NCI-H1092 treated with DMSO at 0.1 percent for 48 hours (cell line): Measurements from ENCODE around the gene CLDN4.
"Not testable (repeated sequence)": the region's sequence is repeated elsewhere in the genome, so short reads cannot be mapped to it uniquely, and the experiment has no call there.

Experiments used
- DNase-seq: peaks from one replicate; lab custom pipeline; 2025; lab: John Stamatoyannopoulos, UW

CLDN4 gene

DNA sequence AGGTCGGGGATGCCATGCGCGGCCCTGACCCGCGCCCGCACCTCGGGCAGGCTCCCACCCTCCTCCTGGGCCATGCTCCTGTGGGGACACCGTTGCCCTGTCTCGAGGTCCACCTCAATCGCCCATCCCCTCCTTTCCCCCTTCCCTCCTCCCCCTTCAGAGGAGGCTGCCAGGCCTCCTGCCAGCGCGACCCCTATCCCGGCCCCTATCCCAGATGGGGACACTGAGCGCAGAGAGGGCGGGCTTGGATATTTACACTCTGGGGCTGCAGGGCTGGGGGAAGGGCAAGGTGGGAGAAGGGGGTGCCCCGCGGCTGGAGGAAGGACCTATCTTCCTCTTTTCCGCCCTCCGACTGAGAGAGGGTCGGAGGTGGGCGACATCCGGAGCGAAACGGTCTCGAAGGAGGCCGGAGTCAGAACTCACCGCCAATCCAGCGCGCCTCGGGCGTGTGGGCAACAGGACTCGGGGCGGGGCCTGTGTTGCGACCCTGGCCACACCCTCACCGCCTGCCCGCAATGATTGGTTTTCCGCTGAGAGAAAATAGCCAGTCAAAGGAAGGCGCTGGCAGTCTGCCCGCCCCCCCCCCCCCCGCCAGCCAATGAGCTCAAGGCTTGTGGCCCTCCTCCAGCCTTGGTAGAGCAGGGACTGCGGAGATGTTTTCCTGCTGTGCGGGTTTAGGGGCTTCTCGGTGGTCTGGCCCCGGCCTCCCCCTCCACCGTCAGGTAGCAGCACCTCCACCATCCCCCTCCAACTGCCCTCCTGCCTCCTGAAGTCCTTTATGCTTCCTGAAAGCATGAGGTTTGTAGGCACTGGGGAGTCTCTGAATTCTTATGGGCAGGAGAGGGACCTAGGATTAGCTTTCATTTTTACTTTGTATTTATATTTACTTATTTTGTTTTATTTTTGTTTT lies 11.5 kb downstream of the CLDN4 start, which contains the start of gene METTL27:
Gene METTL27, minus strand, starts transcription at position 450 of the 910 bp plus-strand sequence. Its CDS starts 376 bp downstream, at position 74.
- peak; percentile 95 for DNase-seq

DNA sequence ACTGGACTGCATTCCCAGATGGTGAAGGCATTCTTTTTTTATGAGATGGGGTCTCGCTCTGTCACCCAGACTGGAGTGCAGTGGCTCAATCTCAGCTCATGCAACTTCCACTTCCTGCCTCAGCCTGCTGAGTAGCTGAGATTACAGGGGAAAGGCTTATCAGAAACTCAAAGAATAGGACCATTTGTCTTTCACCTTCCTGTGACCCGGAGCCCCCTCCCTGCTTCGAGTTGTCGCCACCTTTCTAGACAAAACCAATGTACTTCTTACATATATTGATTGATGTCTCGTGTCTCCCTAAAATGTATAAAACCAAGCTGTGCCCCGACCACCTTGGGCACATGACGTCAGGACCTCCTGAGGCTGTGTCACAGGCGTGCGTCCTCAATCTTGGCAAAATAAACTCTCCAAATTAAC lies 13.3 kb downstream of the CLDN4 start:
- no peak for DNase-seq

DNA sequence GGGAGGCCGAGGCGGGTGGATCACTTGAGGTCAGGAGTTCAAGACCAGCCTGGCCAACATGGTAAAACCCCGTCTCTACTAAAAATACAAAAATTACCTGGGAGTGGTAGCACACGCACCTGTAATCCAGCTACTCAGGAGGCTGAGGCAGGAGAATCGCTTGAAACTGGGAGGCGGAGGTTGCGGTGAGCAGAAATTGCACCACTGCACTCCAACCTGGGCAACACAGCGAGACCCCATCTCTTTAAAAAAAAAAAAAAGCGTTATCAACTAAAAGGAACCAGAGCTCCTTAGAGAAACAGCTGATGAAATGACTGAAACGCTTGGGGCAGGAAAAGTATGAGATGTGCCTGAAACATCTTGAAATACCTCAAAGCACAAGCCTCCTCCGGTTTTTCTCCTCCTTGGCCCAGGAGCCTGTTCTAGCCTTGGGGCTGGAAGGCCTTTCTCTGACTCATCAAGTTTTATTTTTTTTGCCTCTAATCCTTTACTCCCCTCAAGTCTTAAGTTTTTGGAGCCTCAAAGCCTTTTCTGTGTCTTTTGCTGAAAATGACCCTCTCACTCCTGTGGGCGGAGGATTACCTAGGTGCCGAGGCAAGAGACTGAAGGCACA lies 14.2 kb downstream of the CLDN4 start:
- DNase-seq = no peak

DNA sequence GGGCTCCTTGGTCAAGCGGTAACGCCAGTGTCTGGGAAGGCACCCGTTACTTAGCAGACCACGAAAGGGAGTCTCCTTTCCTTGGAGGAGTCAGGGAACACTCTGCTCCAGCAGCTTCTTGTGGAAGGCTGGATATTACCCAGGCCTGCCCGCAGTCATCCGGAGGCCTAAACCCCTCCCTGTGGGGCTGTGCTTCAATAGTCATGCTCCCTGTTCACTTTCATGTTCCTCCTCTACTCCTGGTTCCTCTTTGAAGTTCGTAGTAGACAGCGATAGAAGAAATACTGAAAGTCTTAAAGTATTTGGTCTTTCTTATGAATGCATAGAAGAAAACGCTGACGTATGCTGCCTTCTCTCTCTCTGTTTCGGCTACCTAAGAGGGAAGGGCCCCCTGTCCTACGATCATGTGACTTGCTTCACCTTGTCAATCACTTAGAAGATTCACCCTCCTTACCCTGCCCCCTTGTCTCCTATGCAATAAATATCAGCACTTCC lies 15.0 kb downstream of the CLDN4 start:
- not testable (repeated sequence) for DNase-seq

DNA sequence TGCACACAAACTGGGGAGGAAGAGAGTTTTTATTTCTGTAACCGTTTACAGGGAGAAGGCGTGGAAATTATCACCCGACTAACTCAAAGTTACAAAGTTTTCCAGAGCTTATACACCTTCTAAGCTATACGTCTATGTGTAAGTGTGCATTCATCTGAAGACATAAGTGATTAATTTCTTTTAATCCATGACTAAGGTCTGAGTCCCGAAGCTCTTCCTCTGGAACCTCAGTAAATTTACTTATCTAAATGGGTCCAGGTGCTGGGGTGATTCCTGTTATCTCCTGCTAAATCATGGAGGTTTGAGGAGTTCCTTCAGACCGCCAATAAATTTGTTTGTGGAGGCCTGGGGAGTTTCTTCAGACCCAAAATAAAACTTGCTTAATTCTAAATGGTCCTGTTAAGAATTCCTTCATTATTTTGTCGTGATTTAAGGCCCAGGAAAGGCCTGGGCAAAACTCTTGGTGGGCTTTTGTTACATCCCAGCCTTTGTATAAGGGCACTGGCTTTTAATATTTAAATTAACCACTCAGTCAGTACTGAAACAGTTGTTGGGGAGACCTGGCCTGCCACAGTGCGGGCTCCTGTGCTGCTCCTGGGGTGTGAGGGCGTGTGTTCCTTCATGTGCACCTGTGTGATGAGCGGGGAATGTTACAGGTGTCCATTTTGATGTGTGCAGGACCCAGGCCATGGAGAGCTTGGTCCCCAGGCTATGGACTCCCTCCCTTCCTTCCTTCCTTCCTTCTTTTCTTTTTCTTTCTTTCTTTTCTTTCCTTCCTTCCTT lies 17.3 kb downstream of the CLDN4 start:
- no peak for DNase-seq

DNA sequence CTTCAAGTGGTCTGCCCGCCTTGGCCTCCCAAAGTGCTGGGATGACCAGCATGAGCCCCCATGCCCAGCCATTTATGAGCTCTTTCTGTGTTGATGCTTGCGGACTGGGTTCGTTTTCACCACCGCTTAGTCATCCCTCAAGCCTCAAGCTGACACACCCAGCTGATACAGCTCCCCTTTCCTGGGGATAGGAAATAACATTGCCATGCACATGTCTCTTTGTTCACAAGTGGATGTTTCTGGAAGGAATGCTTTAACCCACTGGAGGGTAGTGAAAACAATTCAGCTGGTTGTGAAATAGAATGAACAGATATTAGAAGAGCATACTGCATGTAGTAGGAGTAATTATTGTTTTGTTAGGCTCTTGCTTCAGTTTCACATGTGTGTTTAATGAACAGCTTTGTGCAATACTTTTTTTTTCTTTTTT lies 20.0 kb downstream of the CLDN4 start:
- DNase-seq = no peak

DNA sequence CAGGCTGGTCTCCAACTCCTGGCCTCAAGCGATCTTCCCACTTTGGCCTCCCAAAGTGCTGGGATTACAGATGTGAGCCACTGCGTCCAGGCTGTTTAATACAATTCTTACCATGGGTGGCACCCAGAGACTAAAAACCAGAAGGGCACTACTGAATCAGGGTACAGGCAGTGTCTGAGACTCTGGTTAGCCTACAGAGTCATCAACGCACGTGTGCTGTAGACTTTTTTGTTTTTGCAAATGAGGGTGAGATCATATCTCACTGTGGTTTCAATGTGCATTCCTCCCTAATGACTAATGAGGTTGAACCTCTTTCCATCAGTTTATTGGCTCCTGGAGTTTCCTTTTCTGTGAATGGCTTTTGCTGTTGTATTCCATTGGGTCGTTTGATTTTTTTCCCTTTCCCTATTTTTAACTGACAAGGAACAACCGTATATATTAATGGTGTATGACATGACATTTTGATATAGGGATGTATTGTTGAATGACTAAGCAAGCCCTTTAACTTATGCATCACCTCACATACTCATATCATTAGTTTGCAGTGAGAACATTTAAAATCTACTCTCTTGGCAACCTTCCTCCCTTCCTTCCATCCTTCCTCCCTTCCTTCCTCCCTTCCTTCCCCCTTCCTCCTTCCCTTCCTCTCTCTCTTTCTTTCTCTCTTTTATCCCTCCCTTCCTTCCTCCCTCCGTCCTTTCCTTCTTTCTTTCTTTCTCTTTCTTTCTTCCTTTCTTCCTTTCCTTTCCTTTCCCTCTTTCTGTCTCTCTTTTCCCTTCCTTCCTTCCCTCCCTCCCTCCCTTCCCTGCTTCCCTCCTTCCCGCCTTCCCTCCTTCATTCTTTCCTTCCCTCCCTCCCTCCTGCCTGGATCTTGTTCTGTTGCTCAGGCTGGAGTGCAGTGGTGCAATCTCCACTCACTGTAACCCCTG lies 20.9 kb downstream of the CLDN4 start:
- no peak for DNase-seq

DNA sequence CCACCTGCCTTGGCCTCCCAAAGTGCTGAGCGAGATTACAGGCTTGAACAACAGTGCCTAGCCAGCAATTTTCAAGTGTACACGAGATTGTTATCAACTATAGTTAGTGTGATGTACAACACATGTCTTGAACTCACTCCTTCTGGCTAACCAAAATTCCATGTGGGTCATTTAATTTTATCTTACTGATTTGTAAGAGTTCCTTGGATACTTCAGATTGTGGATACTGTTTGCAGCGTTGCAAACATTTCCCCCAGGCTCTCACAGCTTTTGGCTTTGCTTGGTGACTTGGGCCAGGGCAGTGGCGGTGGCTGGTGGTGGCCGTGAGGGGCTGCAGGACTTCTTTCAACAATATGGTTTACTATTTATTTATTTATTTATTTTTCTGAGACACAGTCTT lies 21.7 kb downstream of the CLDN4 start:
- no peak for DNase-seq

DNA sequence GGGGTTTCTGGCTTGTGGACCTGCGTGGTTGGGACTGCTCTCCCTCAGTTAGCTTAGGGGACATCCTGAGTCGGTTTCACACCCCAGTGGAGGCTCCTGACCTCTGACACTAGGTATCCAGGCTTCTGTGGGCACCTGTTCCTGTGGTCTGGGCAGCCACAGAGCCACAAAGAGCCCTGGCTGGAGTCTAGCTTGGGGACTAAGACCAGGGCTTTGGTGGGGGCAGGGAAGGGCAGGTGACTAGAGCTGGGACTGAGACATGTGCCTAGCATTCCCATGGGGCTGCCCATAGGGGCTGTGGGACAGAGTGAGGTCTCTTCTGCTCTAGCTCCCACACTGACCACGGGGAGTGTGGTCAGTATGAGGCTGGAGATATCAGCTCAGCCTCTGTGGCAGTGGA lies 26.1 kb downstream of the CLDN4 start:
- DNase-seq = no peak

DNA sequence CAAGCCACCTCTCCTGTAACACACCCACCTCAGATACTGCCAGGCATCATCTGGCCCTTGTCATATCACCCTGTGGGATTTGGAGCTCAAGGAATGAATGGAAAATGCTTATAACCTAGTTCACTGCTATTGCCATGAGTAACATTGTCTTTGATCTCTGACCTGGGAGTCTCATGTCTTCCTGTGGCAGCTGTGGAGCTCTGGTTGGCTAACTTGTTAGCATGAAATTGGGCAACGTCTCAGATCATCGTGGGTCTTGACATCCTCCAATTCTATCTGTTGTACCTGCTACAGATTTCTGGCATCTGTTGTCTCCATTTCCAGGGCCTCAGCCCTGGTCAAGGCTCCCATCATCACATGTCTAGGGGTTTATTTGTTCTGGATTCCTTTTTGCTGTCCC lies 28.0 kb downstream of the CLDN4 start:
- DNase-seq = no peak

DNA sequence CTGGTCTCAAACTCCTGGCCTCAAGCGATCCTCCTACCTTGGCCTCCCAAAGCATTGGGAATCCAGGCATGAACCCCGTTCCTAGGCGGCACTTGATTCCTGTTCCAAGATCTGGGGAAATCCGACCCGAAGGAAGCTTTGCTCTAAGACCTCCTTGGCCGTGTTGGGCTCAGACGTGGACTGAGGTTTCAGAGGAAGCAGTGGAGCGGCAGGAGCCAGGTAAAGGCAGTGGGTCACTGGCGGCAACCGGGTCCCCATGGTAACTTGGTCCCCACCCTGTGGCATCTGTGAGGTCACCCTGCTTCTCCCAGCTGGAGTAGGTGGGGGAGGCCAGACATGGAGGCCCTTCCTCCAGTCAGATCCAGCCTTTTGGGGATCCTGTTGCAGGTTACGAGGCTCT lies 30.1 kb downstream of the CLDN4 start, which contains the start of gene TMEM270:
Gene TMEM270, plus strand, starts transcription at position 301 of the 400 bp plus-strand sequence. Its CDS starts 36 bp downstream, at position 337.
- no peak for DNase-seq

DNA sequence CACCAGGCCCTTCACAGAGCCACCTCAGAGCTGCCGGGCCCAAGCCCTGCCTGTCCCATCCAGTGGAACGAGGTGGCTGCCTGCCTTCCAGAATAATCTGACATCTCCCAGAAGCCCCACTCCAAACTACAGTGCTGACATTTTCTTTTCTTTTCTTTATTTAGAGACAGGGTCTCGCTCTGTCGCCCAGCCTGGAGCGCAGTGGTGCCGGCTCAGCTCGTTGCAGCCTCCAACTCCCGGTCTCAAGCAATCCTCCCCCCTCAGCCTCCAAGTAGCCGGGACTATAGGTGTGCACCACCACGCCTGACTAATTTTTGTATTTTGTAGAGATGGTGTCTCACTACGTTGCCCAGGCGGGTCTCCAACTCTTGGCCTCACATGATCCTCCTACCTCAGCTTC lies 30.5 kb downstream of the CLDN4 start:
- no peak for DNase-seq

DNA sequence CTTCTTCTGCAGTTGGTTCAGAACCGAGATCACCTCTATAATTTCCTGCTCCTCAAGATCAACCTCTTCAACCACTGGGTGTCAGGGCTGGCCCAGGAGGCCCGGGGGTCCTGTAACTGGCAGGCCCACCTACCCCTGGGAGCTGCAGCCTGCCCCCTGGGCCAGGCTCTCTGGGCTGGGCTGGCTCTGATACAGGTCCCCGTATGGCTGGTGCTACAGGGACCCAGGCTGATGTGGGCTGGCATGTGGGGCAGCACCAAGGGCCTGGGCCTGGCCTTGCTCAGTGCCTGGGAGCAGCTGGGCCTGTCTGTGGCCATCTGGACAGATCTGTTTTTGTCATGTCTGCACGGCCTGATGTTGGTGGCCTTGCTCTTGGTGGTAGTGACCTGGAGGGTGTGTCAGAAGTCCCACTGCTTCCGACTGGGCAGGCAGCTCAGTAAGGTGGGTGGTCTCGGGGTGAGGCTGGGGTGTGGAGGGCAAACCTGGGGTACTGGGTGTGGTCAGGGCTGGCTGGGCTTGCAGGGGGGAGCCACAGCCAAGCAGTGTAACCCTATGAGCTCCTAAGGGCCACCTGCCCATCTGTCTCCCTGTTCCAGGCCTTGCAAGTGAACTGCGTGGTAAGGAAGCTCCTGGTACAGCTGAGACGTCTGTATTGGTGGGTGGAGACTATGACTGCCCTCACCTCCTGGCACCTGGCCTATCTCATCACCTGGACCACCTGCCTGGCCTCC lies 34.4 kb downstream of the CLDN4 start:
- DNase-seq = no peak

DNA sequence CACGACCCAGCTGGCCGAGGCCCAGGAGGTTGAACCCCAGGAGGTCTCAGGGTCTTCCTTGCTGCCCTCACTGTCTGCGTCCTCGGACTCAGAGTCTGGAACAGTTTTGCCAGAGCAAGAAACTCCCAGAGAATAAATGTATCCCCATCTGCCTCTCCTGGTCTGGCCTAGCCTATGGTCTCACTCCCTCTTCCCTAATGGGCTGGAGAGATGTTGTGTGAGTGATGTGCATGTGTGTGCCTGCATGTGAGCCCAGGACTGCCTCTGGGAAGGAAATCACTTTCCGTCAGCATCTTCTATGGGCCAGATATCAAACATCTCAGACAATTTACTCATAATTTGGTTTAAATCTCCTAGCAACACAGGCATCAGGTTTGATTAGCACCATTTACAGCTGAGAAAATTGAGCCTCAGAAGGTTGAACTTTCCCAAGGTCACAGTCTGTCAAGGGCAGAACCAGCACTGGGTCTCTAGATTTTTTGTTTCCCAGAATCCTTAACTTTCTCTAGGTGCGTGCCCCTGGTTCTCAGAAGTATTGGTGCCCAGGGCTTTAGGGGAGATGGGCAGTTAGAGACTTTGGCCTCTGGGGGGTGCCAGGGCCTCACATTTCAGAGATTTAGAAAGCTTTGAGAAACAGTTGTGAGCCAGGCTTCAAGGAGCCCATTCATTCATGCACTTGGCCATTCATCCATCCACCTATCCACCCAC lies 35.1 kb downstream of the CLDN4 start:
- peak; percentile 25 for DNase-seq

DNA sequence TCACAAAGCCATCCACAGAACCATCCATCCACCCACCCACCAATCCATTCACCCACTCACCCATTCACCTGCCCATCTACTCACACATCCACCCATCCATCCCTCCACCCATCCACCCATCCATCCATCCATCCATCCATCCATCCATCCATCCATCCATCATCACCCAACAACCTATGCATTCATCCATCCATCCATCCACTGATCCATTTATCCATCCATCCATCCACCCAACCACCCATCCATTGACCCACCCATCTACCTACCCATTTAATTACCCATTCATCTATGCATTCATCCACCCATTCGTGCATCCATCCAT lies 35.6 kb downstream of the CLDN4 start:
- no peak for DNase-seq

DNA sequence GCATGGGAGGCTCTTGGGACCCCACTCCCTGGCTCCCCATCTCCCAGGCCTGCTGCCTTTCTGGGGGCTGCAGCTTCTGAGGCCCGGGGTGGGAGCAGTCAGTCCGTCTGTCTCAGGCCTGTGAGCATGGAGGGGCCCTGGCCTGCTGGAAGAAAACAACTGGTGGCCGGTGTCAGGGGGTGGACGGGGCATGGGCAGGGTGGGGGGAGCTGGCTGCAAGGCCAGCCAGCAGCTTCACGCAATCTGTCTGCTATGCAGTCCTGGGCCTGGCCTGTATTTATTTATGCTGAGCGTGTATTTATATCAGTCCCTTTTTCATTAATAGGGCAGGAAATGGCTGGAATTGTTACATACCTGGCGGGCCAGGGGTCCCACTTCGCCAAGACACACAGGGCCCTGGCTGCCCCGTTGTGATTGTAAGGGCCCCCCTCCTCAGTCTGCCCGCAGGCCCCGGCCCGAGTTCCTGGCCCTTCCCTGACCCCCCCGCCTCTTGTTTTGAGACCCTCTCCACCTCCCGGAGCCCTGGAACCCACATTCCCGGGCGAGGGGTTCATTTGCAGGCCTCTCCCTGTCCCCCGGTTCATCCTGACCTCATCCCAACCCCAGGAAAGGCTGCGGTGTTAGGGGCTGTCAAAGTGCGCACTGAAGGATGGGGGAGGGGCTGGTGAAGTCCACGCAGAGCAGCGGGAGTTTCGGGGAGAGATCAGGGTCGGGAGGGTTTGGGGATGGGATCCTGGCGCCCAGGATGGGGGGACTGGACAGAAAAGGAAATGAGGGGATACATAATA lies 38.4 kb downstream of the CLDN4 start:
- DNase-seq = no peak

DNA sequence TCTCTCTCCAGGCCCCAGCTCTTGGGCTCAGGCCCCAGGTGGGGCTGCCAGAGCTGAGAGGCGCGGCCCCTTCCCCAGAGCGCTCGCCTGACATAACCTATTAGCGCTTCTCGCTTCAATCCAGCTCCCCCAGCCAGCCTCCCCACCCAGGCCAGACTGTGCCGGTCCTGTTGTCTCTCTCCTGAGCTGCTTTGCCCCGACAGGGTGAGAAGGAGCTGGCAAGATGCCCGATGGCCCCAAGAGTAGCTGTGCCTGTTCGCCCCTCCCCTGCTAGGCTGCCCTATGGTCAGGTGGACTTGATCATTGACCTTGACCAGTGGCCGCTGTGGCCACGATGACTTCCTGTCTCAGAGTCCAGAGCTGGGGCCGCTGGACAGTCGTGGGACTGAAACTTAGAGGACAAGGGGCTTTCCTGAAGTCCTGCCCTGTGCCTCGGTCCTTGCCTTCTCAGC lies 39.3 kb downstream of the CLDN4 start:
- DNase-seq = no peak

DNA sequence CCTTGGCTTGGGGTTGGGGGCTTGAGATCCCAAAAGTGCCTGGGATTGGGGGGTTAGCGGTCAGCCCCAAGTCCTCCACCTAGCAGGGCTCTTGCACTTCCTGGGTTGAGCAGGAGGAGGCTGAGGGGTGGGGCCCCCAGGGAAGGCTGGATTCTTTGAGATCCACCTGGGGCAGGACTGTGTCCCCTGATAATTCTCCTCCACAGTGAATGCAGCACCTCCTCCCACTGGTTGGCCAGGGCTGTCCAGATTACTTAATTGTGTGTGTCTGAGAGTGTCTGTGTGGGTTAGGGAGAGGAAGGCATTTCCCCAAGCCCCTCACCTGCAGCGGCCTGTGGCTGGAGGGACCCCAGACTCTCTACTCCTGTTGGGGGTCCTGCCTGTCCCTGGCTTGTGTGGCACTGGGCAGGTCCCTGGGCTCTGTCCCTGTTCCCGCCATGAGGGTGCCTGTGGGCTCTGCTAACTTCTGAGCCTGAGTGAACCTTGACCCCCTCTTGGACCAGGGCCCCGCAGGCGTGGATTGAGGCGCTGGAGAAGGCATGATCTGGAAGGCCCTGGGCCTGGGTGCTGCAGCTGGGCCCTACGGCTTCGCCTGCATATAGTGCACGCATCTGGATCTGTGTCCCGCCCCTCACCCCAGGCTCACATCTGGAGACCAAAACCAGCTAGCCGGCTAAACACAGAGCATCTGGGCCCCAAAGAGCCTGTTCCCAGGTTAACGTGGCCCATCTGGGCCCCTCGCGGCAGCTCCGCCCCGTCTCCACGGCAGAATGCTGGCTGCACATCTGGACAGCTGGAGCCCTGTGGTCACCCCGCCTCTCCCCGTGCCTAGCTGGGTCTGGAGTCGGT lies 40.6 kb downstream of the CLDN4 start:
- DNase-seq = no peak
